ENCODE measurements around the gene CAMTA1. TPM values are rescaled to one million over a fixed set of nuclear protein-coding genes. Genes with fewer than 3 reads are reported as not detected.

CAMTA1 gene
- total RNA-seq, 1 donor from 2014 or later, result 40.9 TPM

DNA sequence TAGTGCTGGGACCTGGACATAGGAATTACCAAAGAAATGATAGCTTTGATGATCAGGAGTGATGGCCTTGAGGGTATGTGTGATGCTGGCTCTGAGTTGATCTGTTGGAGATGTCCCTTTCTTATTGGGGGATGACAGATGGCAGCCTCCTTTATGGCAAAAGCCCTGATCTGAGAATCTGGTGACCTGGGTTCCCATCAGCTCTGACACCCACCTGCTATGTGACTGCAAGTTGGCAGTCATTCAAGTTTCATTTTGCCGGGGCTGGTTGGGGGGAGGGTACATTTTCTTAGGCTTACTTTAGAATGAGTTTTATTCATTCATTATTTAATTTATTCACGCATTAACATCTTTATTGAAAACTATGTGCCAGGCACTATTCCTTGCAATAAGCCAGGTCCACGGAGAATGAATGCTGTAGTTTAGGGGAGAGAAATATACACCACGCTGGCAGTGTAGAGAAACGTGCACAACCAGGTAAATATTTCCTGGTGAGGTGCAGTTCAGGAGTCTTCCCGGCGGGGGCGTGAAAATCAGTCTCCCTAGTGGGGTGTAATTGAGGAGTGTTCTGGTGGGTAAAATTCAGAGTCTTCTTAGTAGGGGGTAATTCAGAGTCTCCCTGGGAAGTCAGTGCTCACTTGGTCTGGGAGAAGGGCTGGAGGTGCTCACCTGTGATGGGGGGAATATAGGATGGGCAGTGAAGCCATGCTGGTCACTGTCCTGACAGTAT lies 401.3 kb downstream of the CAMTA1 start:
- DNase-seq (ENCODE audit: low read depth in 2 of 2), result no peak

GRCh38 chr1:7187112-7187493 lies 401.8 kb downstream of the CAMTA1 start:
- DNase-seq (ENCODE audit: low read depth in 2 of 2), result no peak

GRCh38 chr1:7190261-7190660 lies 405.0 kb downstream of the CAMTA1 start:
- DNase-seq (ENCODE audit: low read depth in 2 of 2), result no peak

- DNase-seq (ENCODE audit: low read depth in 2 of 2), result no peak
Measured at GRCh38 chr1:7192453-7192852, 407.2 kb downstream of the CAMTA1 start.

GRCh38 chr1:7196036-7196911 lies 411.0 kb downstream of the CAMTA1 start:
- DNase-seq (ENCODE audit: low read depth in 2 of 2), result no peak

GRCh38 chr1:7198664-7199063 lies 413.4 kb downstream of the CAMTA1 start:
- DNase-seq (ENCODE audit: low read depth in 2 of 2), result no peak

DNA sequence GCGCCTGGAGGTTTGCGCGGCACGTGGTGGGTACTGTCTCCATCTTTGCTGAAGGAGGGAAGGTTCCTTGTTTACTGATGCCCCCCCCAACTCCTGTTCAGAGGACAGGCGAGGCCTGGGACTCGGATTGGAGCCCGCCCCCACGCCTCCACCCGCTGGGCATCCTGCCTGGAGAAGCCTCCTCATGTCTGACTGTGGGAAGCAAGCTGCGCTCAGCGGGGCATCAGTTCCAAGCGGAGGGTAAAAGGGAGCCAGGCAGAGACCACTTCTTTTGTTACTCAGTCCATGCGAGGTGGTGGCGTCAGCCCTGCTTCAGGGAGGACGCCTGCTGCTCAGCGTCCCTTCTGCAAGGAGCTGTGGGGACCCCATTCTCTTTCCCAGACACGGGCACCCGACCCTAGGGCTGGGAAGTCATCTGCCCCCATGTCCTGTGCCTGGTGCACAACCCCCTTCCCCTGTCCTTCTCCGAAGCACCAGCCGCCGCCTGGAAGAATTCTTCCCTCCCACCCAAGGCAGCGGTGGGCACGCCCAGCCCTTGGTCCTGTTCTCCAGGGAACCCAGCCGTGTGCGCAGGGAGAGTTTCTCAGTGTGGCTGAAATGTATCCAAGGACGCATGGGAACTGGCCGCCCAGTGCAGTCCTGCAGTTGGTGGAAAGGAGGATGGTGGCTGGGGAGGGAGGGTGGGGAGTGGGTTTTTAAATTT lies 414.0 kb downstream of the CAMTA1 start:
- DNase-seq (ENCODE audit: low read depth in 2 of 2), result no peak

- peak; percentile 59 for DNase-seq (ENCODE audit: low read depth in 2 of 2)
Measured at GRCh38 chr1:7207875-7208646, 422.8 kb downstream of the CAMTA1 start.

DNA sequence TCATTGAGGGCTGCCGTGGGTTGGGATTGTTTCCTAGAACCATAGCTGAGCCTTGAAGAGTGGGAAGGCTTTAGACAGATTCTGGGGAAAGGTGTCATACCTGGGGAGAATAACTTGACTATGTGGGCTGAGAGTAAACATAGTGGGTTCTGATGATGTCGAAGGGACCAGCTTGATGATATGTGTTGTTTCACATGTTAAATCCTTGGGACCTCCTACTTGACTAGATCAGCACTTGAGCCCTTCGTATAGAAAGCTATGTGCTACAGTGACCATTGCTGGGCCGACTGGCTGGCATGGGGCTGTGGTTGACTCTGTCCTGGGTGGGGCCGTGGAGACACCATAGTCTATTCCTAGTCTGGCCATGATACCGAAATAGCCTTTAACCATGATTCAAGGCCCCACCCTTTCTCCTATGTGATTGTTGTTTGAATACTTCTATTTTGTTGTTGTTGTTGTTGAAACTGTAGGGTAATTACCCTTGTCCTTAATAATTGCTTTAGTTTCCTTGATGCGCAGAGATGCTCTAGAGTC lies 423.5 kb downstream of the CAMTA1 start:
- no peak for DNase-seq (ENCODE audit: low read depth in 2 of 2)

DNA sequence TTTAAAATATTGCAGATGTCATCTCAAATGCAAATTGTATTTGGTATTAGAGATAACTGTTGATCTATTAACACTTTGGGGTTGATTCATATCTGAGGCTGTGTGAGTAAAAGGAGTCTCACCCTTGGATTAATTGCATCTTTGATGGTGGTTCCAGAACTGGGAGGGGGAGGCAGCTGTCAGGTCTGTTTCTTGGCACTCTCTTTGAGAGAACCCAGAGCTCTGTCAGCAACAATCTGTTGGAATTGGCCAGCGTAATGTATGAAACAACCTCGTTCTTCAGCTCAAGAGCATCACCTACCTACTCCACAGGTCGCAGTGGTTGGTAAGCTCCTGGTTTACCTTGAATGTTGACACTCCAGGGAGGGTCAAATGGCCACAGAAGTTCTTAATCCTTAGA lies 424.1 kb downstream of the CAMTA1 start:
- no peak for DNase-seq (ENCODE audit: low read depth in 2 of 2)

- peak; percentile 42 to 67 for DNase-seq (ENCODE audit: low read depth in 2 of 2)
Measured at GRCh38 chr1:7218210-7218832, 433.1 kb downstream of the CAMTA1 start.

DNA sequence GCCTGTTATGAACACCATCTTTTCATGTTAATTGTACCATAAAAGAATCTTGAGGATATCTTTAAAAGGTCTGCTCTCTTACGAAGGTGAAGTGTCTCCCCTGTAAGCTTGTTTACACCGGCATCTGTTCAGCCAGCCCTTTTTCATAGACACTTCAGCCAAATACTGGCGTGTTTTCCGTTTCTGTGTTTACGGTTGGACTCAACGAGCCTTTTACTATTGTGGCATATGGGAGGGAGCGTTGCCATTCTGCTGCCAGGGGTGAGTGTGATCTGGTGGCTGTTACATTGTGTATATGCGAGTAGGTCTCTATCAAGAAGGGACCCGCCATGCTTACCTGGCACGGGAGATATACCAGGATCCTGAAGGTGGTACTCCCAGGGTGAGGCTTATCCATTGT lies 433.8 kb downstream of the CAMTA1 start:
- DNase-seq (ENCODE audit: low read depth in 2 of 2), result no peak

GRCh38 chr1:7220007-7220406 lies 434.8 kb downstream of the CAMTA1 start:
- DNase-seq (ENCODE audit: low read depth in 2 of 2), result no peak

DNA sequence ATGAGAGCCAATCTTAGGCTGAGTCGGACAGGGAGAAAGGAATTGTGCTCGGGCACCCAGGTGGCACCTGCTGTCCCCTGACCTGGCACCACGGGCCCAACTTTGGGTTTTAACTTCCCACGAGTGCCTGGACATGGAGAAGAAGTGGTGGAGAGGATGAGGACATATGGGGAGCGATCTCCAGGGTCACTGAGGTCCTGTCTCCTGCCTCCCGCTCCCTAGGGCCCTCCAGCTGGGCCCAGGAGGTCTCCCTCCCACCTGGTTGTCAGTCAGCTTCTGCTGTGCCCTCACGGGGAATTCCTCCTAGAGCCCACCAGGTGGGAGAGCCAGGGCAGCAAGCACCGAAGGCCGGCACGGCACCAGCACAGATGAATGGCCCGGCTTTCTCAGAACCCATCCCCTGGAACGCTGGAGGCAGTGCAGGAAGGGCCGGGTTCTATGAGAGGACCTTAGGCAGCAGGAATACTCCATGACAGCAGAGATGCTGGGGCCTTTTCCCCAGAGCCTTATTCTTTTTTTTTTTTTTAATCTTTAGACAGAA lies 435.5 kb downstream of the CAMTA1 start:
- DNase-seq (ENCODE audit: low read depth in 2 of 2), result no peak

GRCh38 chr1:7221826-7222694 lies 436.8 kb downstream of the CAMTA1 start:
- DNase-seq (ENCODE audit: low read depth in 2 of 2), result no peak

- DNase-seq (ENCODE audit: low read depth in 2 of 2), result no peak
Measured at GRCh38 chr1:7222695-7223015, 437.4 kb downstream of the CAMTA1 start.

DNA sequence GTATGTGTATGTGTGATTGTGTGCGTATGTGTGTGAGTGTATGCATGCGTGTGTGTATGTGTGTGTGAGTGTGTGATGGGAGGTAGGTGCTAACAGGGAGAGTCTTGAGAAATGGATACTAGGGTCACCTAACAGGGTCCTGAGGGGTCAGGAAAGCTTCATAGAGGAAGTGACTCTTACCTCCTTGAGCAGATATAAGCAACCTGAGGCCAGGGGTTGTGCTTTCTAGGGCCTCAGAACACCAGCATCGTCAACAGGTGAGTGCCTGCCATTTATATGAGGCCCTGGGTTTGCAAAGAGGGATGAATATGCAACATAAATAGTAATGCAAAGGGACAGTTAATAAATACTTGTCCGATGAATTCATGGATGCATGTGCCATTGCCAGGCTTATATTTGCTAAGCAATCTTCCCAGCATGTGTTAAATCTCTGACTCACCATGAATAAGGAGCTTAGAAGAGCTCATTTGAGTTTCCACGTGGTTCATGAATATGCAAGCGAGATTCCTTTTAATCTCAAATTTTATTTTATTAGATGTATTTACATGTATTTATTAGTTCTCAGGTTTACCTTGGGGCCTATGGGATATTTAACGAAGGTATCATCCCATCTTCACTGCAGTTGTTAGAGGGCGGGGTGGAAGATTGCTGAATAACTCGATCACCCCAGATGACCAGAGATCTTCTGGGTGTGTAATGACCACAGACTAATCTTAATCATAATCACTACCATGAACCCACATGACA lies 438.3 kb downstream of the CAMTA1 start:
- no peak for DNase-seq (ENCODE audit: low read depth in 2 of 2)

- DNase-seq (ENCODE audit: low read depth in 2 of 2), result no peak
Measured at GRCh38 chr1:7224081-7224534, 438.9 kb downstream of the CAMTA1 start.

DNA sequence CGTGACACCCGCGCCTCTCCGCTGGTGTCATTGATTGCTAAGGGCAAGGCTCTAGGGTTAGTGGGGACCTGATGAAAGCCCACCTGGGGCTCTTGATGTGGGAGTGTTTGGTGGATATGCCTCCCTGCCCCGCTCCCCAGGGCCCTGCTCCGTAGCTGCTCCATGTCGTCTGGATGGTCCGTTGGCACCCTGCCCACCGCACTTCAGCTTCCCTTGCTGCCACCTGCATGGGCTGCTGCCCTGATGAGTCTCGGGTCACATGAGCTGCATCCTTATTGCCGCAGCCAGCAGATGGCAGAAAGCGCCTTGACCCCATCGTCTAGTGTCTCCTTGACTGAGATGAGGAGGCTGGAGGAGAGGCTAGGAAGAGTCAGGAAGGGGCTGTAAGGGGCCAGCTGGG lies 439.4 kb downstream of the CAMTA1 start:
- peak; percentile 9 to 19 for DNase-seq (ENCODE audit: low read depth in 2 of 2)

Measured in lung microvascular endothelial cell (primary cell).